IPS-NIHi7 (cell line): ENCODE data around the gene HNRNPAB.
A peak's percentile ranks its signal among the peaks of the same experiment; 100 is the strongest.
"Not testable (repeated sequence)": the region's sequence is repeated elsewhere in the genome, so short reads cannot be mapped to it uniquely, and the experiment has no call there.

Experiments used
- DNase-seq: peaks from one replicate; pipeline ENCODE4 v3.0.0; 2012; ENCODE audit warnings: mixed read lengths; ENCODE audit errors: extremely low spot score

HNRNPAB gene

GRCh38 chr5:178196986-178197385, 7.3 kb upstream of the HNRNPAB start:
- DNase-seq, result peak; percentile 55

- not testable (repeated sequence) for DNase-seq
Observed at GRCh38 chr5:178198151-178198550, 6.2 kb upstream of the HNRNPAB start.

GRCh38 chr5:178198706-178199105, 5.6 kb upstream of the HNRNPAB start:
- DNase-seq, result no peak

GRCh38 chr5:178199581-178200434, 4.5 kb upstream of the HNRNPAB start:
- DNase-seq, result no peak

- no peak for DNase-seq
Observed at GRCh38 chr5:178201221-178201926, 3.0 kb upstream of the HNRNPAB start.

- no peak for DNase-seq
Observed at GRCh38 chr5:178201927-178202235, 2.5 kb upstream of the HNRNPAB start.

GRCh38 chr5:178202541-178202940, 1.8 kb upstream of the HNRNPAB start:
- DNase-seq, result no peak

GRCh38 chr5:178203670-178204181, 607 bp upstream of the HNRNPAB start:
- DNase-seq, result peak; percentile 39

GRCh38 chr5:178204935-178205748, 809 bp downstream of the HNRNPAB start:
- peak; percentile 89 for DNase-seq

GRCh38 chr5:178205749-178206047, 1.4 kb downstream of the HNRNPAB start:
- no peak for DNase-seq

GRCh38 chr5:178206166-178207101, 2.1 kb downstream of the HNRNPAB start:
- DNase-seq, result no peak

GRCh38 chr5:178207183-178207916, 3.0 kb downstream of the HNRNPAB start:
- no peak for DNase-seq

- no peak for DNase-seq
Observed at GRCh38 chr5:178207917-178208280, 3.6 kb downstream of the HNRNPAB start.

- DNase-seq, result no peak
Observed at GRCh38 chr5:178208540-178209227, 4.4 kb downstream of the HNRNPAB start.

- no peak for DNase-seq
Observed at GRCh38 chr5:178209334-178210072, 5.2 kb downstream of the HNRNPAB start.

GRCh38 chr5:178210073-178210535, 5.8 kb downstream of the HNRNPAB start:
- DNase-seq, result no peak

GRCh38 chr5:178210686-178211085, 6.4 kb downstream of the HNRNPAB start:
- no peak for DNase-seq

GRCh38 chr5:178211095-178212048, 7.0 kb downstream of the HNRNPAB start:
- DNase-seq, result no peak
